ENCODE measurements around the gene LYSET.
A peak's percentile ranks its signal among the peaks of the same experiment; 100 is the strongest.
"Not testable (repeated sequence)": the region's sequence is repeated elsewhere in the genome, so short reads cannot be mapped to it uniquely, and the experiment has no call there.

Gene LYSET, protein sequence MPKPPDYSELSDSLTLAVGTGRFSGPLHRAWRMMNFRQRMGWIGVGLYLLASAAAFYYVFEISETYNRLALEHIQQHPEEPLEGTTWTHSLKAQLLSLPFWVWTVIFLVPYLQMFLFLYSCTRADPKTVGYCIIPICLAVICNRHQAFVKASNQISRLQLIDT

GRCh38 chr14:93184391-93185348 is at the start of gene LYSET, which contains the start of gene MOAP1:
LYSET (plus strand) TSS chr14:93185317; CDS start chr14:93185406, 89 bp downstream.
MOAP1 (minus strand) TSS chr14:93184897; CDS start chr14:93184242, 655 bp downstream.
- H3K4me3 ChIP-seq (ENCODE audit: low read depth, low read length), result peak within 1 kb of the TSS; percentile 96
- TF ChIP-seq, protein P1, sequence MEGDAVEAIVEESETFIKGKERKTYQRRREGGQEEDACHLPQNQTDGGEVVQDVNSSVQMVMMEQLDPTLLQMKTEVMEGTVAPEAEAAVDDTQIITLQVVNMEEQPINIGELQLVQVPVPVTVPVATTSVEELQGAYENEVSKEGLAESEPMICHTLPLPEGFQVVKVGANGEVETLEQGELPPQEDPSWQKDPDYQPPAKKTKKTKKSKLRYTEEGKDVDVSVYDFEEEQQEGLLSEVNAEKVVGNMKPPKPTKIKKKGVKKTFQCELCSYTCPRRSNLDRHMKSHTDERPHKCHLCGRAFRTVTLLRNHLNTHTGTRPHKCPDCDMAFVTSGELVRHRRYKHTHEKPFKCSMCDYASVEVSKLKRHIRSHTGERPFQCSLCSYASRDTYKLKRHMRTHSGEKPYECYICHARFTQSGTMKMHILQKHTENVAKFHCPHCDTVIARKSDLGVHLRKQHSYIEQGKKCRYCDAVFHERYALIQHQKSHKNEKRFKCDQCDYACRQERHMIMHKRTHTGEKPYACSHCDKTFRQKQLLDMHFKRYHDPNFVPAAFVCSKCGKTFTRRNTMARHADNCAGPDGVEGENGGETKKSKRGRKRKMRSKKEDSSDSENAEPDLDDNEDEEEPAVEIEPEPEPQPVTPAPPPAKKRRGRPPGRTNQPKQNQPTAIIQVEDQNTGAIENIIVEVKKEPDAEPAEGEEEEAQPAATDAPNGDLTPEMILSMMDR (IDR thresholded peaks at IDR 0.05; ENCODE audit: low read depth, low read length, missing control alignments), result peak; percentile 15
- peak; percentile 72 for DNase-seq (ENCODE audit: low read depth)

- no peak overlapping the region for H3K4me3 ChIP-seq (ENCODE audit: low read depth, low read length)
- TF ChIP-seq, protein P1 (IDR thresholded peaks at IDR 0.05; ENCODE audit: low read depth, low read length, missing control alignments), result no peak
- no peak for DNase-seq (ENCODE audit: low read depth)
These were observed 49.7 kb upstream of the LYSET start for GRCh38 chr14:93135399-93135798.

DNA sequence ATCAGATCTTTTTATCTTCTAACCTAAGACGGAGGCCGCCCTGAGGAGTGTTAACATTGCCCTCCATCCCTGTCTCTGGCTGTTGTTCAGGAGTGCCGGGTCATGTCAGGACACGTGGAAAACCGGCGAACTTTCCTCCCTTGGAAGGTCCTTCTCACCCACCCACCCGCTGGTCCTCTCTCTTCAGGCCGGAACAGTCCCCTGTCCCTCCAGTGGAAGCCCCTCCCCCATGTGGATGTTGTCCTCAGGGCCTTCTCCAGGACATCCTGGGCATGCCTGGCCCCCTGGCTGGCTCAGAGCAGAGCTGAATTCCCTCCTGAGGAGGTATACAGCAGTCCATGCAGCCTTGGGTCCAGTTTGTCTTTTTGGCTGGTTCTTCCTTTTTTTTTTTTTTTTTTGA is 49.1 kb upstream of the LYSET start:
- TF ChIP-seq, protein P1 (IDR thresholded peaks at IDR 0.05; ENCODE audit: low read depth, low read length, missing control alignments), result no peak
- no peak overlapping the region for H3K4me3 ChIP-seq (ENCODE audit: low read depth, low read length)
- DNase-seq (ENCODE audit: low read depth), result no peak

- H3K4me3 ChIP-seq (ENCODE audit: low read depth, low read length); DNase-seq (ENCODE audit: low read depth): not testable (repeated sequence)
These were observed 48.6 kb upstream of the LYSET start for GRCh38 chr14:93136508-93136907.

GRCh38 chr14:93137864-93138263 is 47.3 kb upstream of the LYSET start:
- no peak for DNase-seq (ENCODE audit: low read depth)

GRCh38 chr14:93142854-93143652 is 42.1 kb upstream of the LYSET start:
- DNase-seq (ENCODE audit: low read depth), result no peak
- H3K4me3 ChIP-seq (ENCODE audit: low read depth, low read length), result no peak overlapping the region
- TF ChIP-seq, protein P1 (IDR thresholded peaks at IDR 0.05; ENCODE audit: low read depth, low read length, missing control alignments), result no peak

More at GRCh38 chr14:93137864-93138263, 47.3 kb upstream of the LYSET start:
- no peak overlapping the region for H3K4me3 ChIP-seq (ENCODE audit: low read depth, low read length)
- TF ChIP-seq, protein P1 (IDR thresholded peaks at IDR 0.05; ENCODE audit: low read depth, low read length, missing control alignments), result no peak

GRCh38 chr14:93146119-93146518 is 39.0 kb upstream of the LYSET start:
- TF ChIP-seq, protein P1 (IDR thresholded peaks at IDR 0.05; ENCODE audit: low read depth, low read length, missing control alignments), result no peak
- no peak for DNase-seq (ENCODE audit: low read depth)
- H3K4me3 ChIP-seq (ENCODE audit: low read depth, low read length), result no peak overlapping the region

Measured in GM12864 (cell line).